Glomerular endothelial cell (primary cell): ENCODE results near the gene LZTFL1. TPM values are rescaled to one million over a fixed set of nuclear protein-coding genes. Genes with fewer than 3 reads are reported as not detected.
"Not testable (repeated sequence)": the region's sequence is repeated elsewhere in the genome, so short reads cannot be mapped to it uniquely, and the experiment has no call there.

Experiments
- DNase-seq: peaks from one replicate; pipeline ENCODE4 v3.0.0-alpha.2; 2011; ENCODE audit warnings: low read depth, low spot score; ENCODE audit errors: extremely low read depth
- total RNA-seq: library from RNA; depleted of rRNA; stranded (reverse); fragments of >200 nt; gene quantifications from 2 replicates; pipeline ENCODE4 v1.2.3, GENCODE V29; 2015

LZTFL1 gene
- total RNA-seq, 1 donor from 2014 or later = 16.4 TPM

- no peak for DNase-seq
These were observed 26.3 kb upstream of the LZTFL1 start for GRCh38 chr3:45868213-45868612.

GRCh38 chr3:45865563-45865962 lies 23.6 kb upstream of the LZTFL1 start:
- no peak for DNase-seq

- DNase-seq = no peak
These were observed 23.0 kb upstream of the LZTFL1 start for GRCh38 chr3:45864760-45865519.

- no peak for DNase-seq
These were observed 19.3 kb upstream of the LZTFL1 start for GRCh38 chr3:45861043-45861719.

GRCh38 chr3:45860481-45860880 lies 18.6 kb upstream of the LZTFL1 start:
- no peak for DNase-seq

- DNase-seq = no peak
These were observed 17.1 kb upstream of the LZTFL1 start for GRCh38 chr3:45858809-45859543.

GRCh38 chr3:45857024-45857423 lies 15.1 kb upstream of the LZTFL1 start:
- DNase-seq = not testable (repeated sequence)

GRCh38 chr3:45856323-45856722 lies 14.4 kb upstream of the LZTFL1 start:
- not testable (repeated sequence) for DNase-seq

- no peak for DNase-seq
These were observed 10.9 kb upstream of the LZTFL1 start for GRCh38 chr3:45852828-45853227.

- DNase-seq = no peak
These were observed 6.5 kb upstream of the LZTFL1 start for GRCh38 chr3:45848392-45848791.

GRCh38 chr3:45844616-45845015 lies 2.7 kb upstream of the LZTFL1 start:
- DNase-seq = no peak

- DNase-seq = no peak
These were observed 1.1 kb upstream of the LZTFL1 start for GRCh38 chr3:45842851-45843625.

- DNase-seq = no peak
These were observed 531 bp downstream of the LZTFL1 start for GRCh38 chr3:45841420-45841756.

GRCh38 chr3:45838466-45838865 lies 3.5 kb downstream of the LZTFL1 start:
- no peak for DNase-seq

GRCh38 chr3:45832699-45833098 lies 9.2 kb downstream of the LZTFL1 start:
- DNase-seq = no peak

- no peak for DNase-seq
These were observed 11.8 kb downstream of the LZTFL1 start for GRCh38 chr3:45830121-45830520.

- DNase-seq = no peak
These were observed 15.0 kb downstream of the LZTFL1 start for GRCh38 chr3:45826908-45827307.

- DNase-seq = no peak
These were observed 15.6 kb downstream of the LZTFL1 start for GRCh38 chr3:45826321-45826720.

- no peak for DNase-seq
These were observed 20.8 kb downstream of the LZTFL1 start for GRCh38 chr3:45821127-45821526.

- no peak for DNase-seq
These were observed 22.4 kb downstream of the LZTFL1 start for GRCh38 chr3:45819543-45819942.
